CD4-positive, alpha-beta memory T cell (primary cell): ENCODE results near the gene CD34. TPM values are rescaled to one million over a fixed set of nuclear protein-coding genes. Genes with fewer than 3 reads are reported as not detected.

Source experiments
- CTCF ChIA-PET: fragments of 350-600 bp; sonication (Branson Sonifier 250); formaldehyde crosslinking; loops from one replicate; lab custom pipeline; 2021; ENCODE audit warnings: inconsistent platforms; ENCODE audit not compliant: partially characterized antibody; lab: Charles Lee
- POLR2A ChIA-PET: fragments of 350-600 bp; sonication (Branson Sonifier 250); formaldehyde crosslinking; loops from one replicate; lab custom pipeline; 2021; ENCODE audit not compliant: partially characterized antibody; lab: Charles Lee
- DNase-seq, 5 donors: peaks; one replicate each; pipeline versions ENCODE4 v3.0.0 to v3.0.0-alpha.2; 2020 to 2022; ENCODE audit warnings: mixed read lengths in 1 of 5
- H3K27ac ChIP-seq: one replicate; pipeline ENCODE4 v1.7.0; 2013; ENCODE audit warnings: low read depth, low read length
- H3K27me3 ChIP-seq: 2 replicates; pipeline ENCODE4 v1.7.0; 2013; ENCODE audit warnings: mild to moderate bottlenecking, low read length, moderate library complexity; ENCODE audit not compliant: insufficient read depth
- H3K36me3 ChIP-seq: 2 replicates; pipeline ENCODE4 v1.7.0; 2013; ENCODE audit warnings: mild to moderate bottlenecking, low read length, moderate library complexity; ENCODE audit not compliant: insufficient read depth
- H3K4me1 ChIP-seq: 2 replicates; pipeline ENCODE4 v1.7.0; 2013; ENCODE audit warnings: mild to moderate bottlenecking, low read length, moderate library complexity; ENCODE audit not compliant: insufficient read depth
- H3K4me3 ChIP-seq, 2 donors: one replicate each; pipeline ENCODE4 v1.7.0; 2013; ENCODE audit warnings: low read length in 2 of 2, mild to moderate bottlenecking in 1 of 2
- H3K9me3 ChIP-seq, 2 donors: one replicate each; pipeline ENCODE4 v1.7.0; 2013; ENCODE audit warnings: low read length in 2 of 2, control low read depth in 1 of 2; ENCODE audit not compliant: control insufficient read depth in 1 of 2
- H3K27ac Mint-ChIP-seq, 7 donors: one replicate each; pipeline ENCODE4 v1.8.0; 2020 to 2021; ENCODE audit warnings: mixed read lengths in 7 of 7, mild to moderate bottlenecking in 6 of 7, inconsistent platforms in 3 of 7, moderate library complexity in 3 of 7
- H3K27me3 Mint-ChIP-seq, 2 donors: one replicate each; pipeline ENCODE4 v1.8.0; 2020 to 2021; ENCODE audit warnings: mixed read lengths in 2 of 2
- H3K36me3 Mint-ChIP-seq, 2 donors: one replicate each; pipeline ENCODE4 v1.8.0; 2020 to 2021; ENCODE audit warnings: mixed read lengths in 2 of 2, inconsistent platforms in 1 of 2, mild to moderate bottlenecking in 1 of 2
- H3K4me1 Mint-ChIP-seq, 4 donors: one replicate each; pipeline ENCODE4 v1.8.0; 2020 to 2021; ENCODE audit warnings: mixed read lengths in 4 of 4, mild to moderate bottlenecking in 1 of 4
- H3K4me3 Mint-ChIP-seq, 8 donors: one replicate each; pipeline ENCODE4 v1.8.0; 2020 to 2021; ENCODE audit warnings: mixed read lengths in 8 of 8, mild to moderate bottlenecking in 7 of 8, moderate library complexity in 6 of 8, inconsistent platforms in 3 of 8
- H3K9me3 Mint-ChIP-seq, 8 donors: one replicate each; pipeline ENCODE4 v1.8.0; 2020 to 2021; ENCODE audit warnings: mixed read lengths in 8 of 8, mild to moderate bottlenecking in 5 of 8, inconsistent platforms in 3 of 8, moderate library complexity in 1 of 8
- intact Hi-C: fragments of 100-400 bp; cut with micrococcal nuclease; formaldehyde crosslinking; loops from one replicate; pipeline ENCODE4 v1.15.1; 2023
- polyA plus RNA-seq, 2 donors: library from polyadenylated mRNA; unstranded; fragments of 300-500 nt; fragmentation: Illumina TruSeq; gene quantifications; one replicate each; pipeline ENCODE4 v1.2.3, GENCODE V29; 2021
- total RNA-seq, 2 experiments: library from RNA; stranded (reverse); gene quantifications; one replicate each; pipeline ENCODE4 v1.2.3, GENCODE V29; 2021

Gene CD34
- total and polyA plus RNA-seq, 4 experiments from 2014 or later, result 0.03 TPM; not detected in 3

DNA sequence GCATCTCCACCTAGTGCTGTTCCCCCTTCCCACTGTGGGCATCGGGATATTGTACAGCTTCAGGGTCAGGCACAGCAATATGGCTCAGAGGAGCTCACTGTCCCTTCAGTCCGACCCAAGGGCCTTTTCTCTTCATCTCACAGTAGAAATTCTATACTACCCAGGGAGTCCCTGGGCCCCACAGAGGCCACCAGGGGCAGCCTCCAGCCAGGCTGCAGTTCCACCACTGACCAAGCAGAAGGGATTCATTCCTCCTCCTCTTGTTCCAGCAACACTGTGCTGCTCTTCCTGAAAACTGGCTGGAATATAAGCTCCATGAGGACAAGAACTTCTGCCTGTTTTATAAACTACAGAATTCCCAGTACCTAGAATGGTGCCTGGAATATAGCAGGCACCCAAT lies 70.5 kb downstream of the CD34 start:
- POLR2A ChIA-PET, result no interaction called here
- peaks cover 81% of the 10 kb centered on the region for H3K4me1 ChIP-seq
- Mint-ChIP-seq H3K36me3 (peaks cover 28 to 63% of the 10 kb centered on the region in 2 donors), H3K4me1 (peaks cover 60 to 91% (median 80%) of the 10 kb centered on the region in 4 donors), H3K27ac (peak overlapping the region; percentile 25 to 75 (median 55)), H3K4me3 (no peak overlapping the region), H3K9me3 (no peaks in the 10 kb centered on the region), H3K27me3 (no peaks in the 10 kb centered on the region)
- no peak overlapping the region for H3K27ac ChIP-seq
- intact Hi-C loops, result no loop called here
- DNase-seq, result no peak
- H3K4me3 ChIP-seq, result no peak overlapping the region
- H3K27me3 ChIP-seq, result no peaks in the 10 kb centered on the region
- peaks cover 18% of the 10 kb centered on the region for H3K36me3 ChIP-seq
- H3K9me3 ChIP-seq, result no peaks in the 10 kb centered on the region
- CTCF ChIA-PET, result interaction anchor here (1.7 to 3.7 kb wide), 5 partner anchors 11 to 29 kb away, joined by 5 to 25 read pairs (median 11); no protein-coding TSS in a partner anchor

DNA sequence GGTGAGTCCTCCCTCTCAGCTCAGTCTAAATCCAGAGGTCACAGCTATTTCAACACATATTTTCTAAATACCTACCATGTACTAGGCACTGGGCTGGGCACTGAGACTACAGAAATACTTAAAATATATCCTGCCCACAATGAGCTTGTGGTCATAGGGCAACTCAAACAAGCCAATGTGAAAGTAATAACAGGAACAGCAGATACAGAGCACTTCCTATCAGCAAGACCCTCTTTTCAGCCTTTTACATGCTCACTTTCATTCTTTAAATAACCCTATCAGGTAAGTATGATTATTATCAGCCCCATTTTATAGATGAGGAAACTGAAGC lies 71.9 kb downstream of the CD34 start:
- Mint-ChIP-seq H3K27ac (peak overlapping the region; percentile 29 to 85 (median 63)), H3K27me3 (no peaks in the 10 kb centered on the region), H3K36me3 (peaks cover 18 to 61% of the 10 kb centered on the region in 2 donors), H3K9me3 (no peaks in the 10 kb centered on the region), H3K4me3 (peak overlapping the region in 2 of 8 donors; percentile 7 to 9), H3K4me1 (peaks cover 63 to 91% (median 80%) of the 10 kb centered on the region in 4 donors)
- Histone ChIP-seq H3K4me1 (peaks cover 87% of the 10 kb centered on the region), H3K36me3 (peaks cover 18% of the 10 kb centered on the region), H3K9me3 (no peaks in the 10 kb centered on the region), H3K27me3 (no peaks in the 10 kb centered on the region), H3K27ac (no peak overlapping the region), H3K4me3 (no peak overlapping the region)
- CTCF ChIA-PET, result interaction anchor here (0.9 to 3.7 kb wide), 5 partner anchors 9 to 54 kb away, joined by 3 to 25 read pairs (median 11); no protein-coding TSS in a partner anchor
- DNase-seq, result no peak
- POLR2A ChIA-PET, result interaction anchor here (0.7 to 1.4 kb wide), 3 partner anchors 13 to 38 kb away, joined by 3 to 4 read pairs (median 3); no protein-coding TSS in a partner anchor
- intact Hi-C loops, result no loop called here

GRCh38 chr1:207838156-207839082 lies 72.5 kb downstream of the CD34 start:
- no peak overlapping the region for H3K27ac ChIP-seq
- no peaks in the 10 kb centered on the region for H3K9me3 ChIP-seq
- H3K4me3 ChIP-seq, result no peak overlapping the region
- no peaks in the 10 kb centered on the region for H3K27me3 ChIP-seq
- peaks cover 64 to 91% (median 80%) of the 10 kb centered on the region in 4 donors for H3K4me1 Mint-ChIP-seq
- CTCF ChIA-PET, result interaction anchor here (0.9 to 3.7 kb wide), 4 partner anchors 9 to 54 kb away, joined by 3 to 25 read pairs (median 13); no protein-coding TSS in a partner anchor
- no peaks in the 10 kb centered on the region for H3K9me3 Mint-ChIP-seq
- H3K27ac Mint-ChIP-seq, result peak overlapping the region; percentile 34 to 89 (median 79)
- H3K36me3 Mint-ChIP-seq, result peaks cover 12 to 55% of the 10 kb centered on the region in 2 donors
- peak overlapping the region in 1 of 8 donors; percentile 7 for H3K4me3 Mint-ChIP-seq
- peaks cover 87% of the 10 kb centered on the region for H3K4me1 ChIP-seq
- DNase-seq, result no peak
- POLR2A ChIA-PET, result interaction anchor here (0.5 to 1.4 kb wide), 4 partner anchors 14 to 418 kb away, joined by 3 to 4 read pairs (median 3); no protein-coding TSS in a partner anchor
- intact Hi-C loops, result no loop called here
- H3K36me3 ChIP-seq, result peaks cover 18% of the 10 kb centered on the region
- H3K27me3 Mint-ChIP-seq, result no peaks in the 10 kb centered on the region

DNA sequence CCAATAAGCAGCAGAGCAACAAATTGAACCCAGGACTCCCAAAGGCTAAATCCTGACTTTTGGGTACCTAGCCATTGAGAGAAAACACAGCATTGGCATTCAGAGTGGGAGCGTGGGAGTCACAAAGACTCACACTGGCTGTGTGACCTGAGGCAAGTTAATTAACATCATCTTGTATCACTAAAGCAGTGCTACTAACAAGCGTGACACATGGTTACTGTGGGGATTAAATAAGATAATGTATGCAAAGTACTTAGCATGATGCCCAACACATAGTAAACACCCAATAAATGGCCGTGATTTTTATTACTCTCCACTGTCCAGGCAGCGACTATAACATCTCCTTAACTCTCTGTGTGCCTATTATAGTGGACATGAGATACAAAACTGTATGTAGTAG lies 73.3 kb downstream of the CD34 start:
- intact Hi-C loops, result no loop called here
- H3K4me1 Mint-ChIP-seq, result peaks cover 65 to 91% (median 81%) of the 10 kb centered on the region in 4 donors

DNA sequence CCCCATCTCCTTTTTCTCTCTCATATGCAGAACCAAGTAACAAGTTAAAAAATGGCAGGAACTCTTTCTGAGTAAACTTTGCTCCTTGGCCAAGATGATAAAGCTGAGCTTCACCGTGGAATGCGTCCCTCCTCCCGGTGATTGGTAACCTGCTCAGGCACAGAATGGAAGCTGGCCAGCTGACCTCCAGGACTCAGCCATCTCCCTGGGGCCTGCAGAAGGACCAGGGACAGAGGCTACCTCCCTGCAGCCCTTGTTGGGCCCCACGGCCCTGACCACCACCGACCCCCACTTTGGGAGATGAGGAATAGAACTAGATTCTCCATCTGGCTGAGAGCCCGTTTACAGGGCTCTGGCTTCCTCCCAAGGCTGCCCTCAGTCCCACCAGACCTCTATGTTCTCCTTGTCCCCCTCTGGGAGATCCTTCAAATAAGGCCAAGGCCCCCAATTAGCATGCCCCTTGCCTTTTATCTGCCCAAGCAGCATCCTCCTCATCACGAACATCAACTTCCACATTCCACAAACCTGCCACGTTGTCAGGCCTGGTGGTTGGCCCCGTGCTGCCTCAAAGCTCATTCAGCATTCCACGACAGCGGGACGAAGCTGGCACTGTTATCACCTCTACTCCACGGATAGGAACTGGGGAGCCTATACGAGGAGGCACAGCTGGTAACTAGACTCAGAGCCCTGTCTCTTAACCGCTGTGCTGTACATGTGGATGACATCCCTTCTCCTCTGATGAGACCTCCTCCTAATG lies 74.2 kb downstream of the CD34 start:
- H3K9me3 ChIP-seq, result no peaks in the 10 kb centered on the region
- POLR2A ChIA-PET, result interaction anchor here (1.7 to 1.8 kb wide), 2 partner anchors 11 to 13 kb away, joined by 4 to 5 read pairs; no protein-coding TSS in a partner anchor
- CTCF ChIA-PET, result interaction anchor here (1.0 to 15.6 kb wide), 4 partner anchors 13 to 48 kb away, joined by 3 to 494 read pairs (median 7); no protein-coding TSS in a partner anchor
- peaks cover 73 to 91% (median 84%) of the 10 kb centered on the region in 4 donors for H3K4me1 Mint-ChIP-seq
- H3K27ac ChIP-seq, result peak overlapping the region; percentile 7
- no peak overlapping the region for H3K4me3 ChIP-seq
- no peaks in the 10 kb centered on the region for H3K27me3 ChIP-seq
- peaks cover 7% of the 10 kb centered on the region for H3K36me3 ChIP-seq
- peak overlapping the region; percentile 34 to 92 (median 85) for H3K27ac Mint-ChIP-seq
- peaks cover 11 to 47% of the 10 kb centered on the region in 2 donors for H3K36me3 Mint-ChIP-seq
- no peaks in the 10 kb centered on the region for H3K9me3 Mint-ChIP-seq
- intact Hi-C loops, result no loop called here
- H3K4me3 Mint-ChIP-seq, result peak overlapping the region in 2 of 8 donors; percentile 15 to 26
- DNase-seq, result no peak
- H3K4me1 ChIP-seq, result peaks cover 88% of the 10 kb centered on the region
- H3K27me3 Mint-ChIP-seq, result no peaks in the 10 kb centered on the region

More for the DNA sequence above, 73.3 kb downstream of the CD34 start:
- ChIA-PET POLR2A (no interaction called here), CTCF (interaction anchor here (2.1 to 3.7 kb wide), 4 partner anchors 8 to 47 kb away, joined by 8 to 25 read pairs (median 13); no protein-coding TSS in a partner anchor)
- H3K4me3 Mint-ChIP-seq, result no peak overlapping the region
- Histone ChIP-seq H3K36me3 (peaks cover 16% of the 10 kb centered on the region), H3K27ac (no peak overlapping the region), H3K9me3 (no peaks in the 10 kb centered on the region), H3K4me1 (peaks cover 88% of the 10 kb centered on the region), H3K27me3 (no peaks in the 10 kb centered on the region), H3K4me3 (no peak overlapping the region)
- H3K27ac Mint-ChIP-seq, result peak overlapping the region in 5 of 7 donors; percentile 34 to 85 (median 74)
- no peak for DNase-seq
- peaks cover 11 to 51% of the 10 kb centered on the region in 2 donors for H3K36me3 Mint-ChIP-seq
- no peaks in the 10 kb centered on the region for H3K9me3 Mint-ChIP-seq
- H3K27me3 Mint-ChIP-seq, result no peaks in the 10 kb centered on the region

- POLR2A ChIA-PET, result interaction anchor here (1.7 to 17.7 kb wide), 3 partner anchors 10 to 26 kb away, joined by 4 to 374 read pairs (median 5); no protein-coding TSS in a partner anchor
- intact Hi-C loops, result no loop called here
- Histone ChIP-seq H3K27ac (peak overlapping the region; percentile 7), H3K36me3 (peaks cover 7% of the 10 kb centered on the region), H3K4me3 (no peak overlapping the region), H3K4me1 (peaks cover 94% of the 10 kb centered on the region), H3K27me3 (no peaks in the 10 kb centered on the region), H3K9me3 (no peaks in the 10 kb centered on the region)
- Mint-ChIP-seq H3K9me3 (no peaks in the 10 kb centered on the region), H3K4me1 (peaks cover 72 to 97% (median 90%) of the 10 kb centered on the region in 4 donors), H3K4me3 (peak overlapping the region in 1 of 8 donors; percentile 9), H3K36me3 (peaks cover 11 to 44% of the 10 kb centered on the region in 2 donors), H3K27ac (peak overlapping the region in 6 of 7 donors; percentile 82 to 99 (median 91)), H3K27me3 (no peaks in the 10 kb centered on the region)
- DNase-seq, result no peak
- CTCF ChIA-PET, result interaction anchor here (1.0 to 15.6 kb wide), 6 partner anchors 9 to 127 kb away, joined by 3 to 494 read pairs (median 6); no protein-coding TSS in a partner anchor
Observed at GRCh38 chr1:207835958-207836357, 75.0 kb downstream of the CD34 start.
